ENCODE results near the gene BMP8B.

DNA sequence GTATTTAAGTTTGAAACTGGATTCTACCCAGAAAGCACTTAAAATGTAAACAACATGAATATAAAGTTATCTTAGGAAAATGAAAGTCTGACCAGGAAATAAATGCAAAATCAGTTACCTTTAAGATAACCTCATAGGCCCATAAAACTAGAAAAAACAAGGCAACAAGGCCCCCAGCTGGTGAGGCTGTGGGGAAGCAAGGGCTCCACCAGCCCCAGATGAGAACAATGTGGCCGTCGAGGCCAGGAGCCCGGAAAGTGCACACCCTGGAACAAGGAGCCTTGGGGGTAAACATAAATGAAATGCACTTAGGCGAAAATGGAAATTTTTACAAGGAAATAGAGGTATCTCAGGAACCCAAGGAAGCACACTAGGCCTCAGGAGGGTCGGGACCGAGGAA lies 37.9 kb upstream of the BMP8B start:
- TF ChIP-seq EP300 (IDR thresholded peaks at IDR 0.05; ENCODE audit: borderline replicate concordance in 1 of 2, low read depth in 2 of 2, low read length in 2 of 2) (no peak), TAF1 (IDR thresholded peaks at IDR 0.05; ENCODE audit: low read depth, low read length) (no peak), NRF1 (IDR thresholded peaks at IDR 0.05; ENCODE audit: low read depth, low read length) (no peak), POLR2A (IDR thresholded peaks at IDR 0.05; ENCODE audit: control extremely low read depth in 1 of 2, low read depth in 2 of 2, low read length in 2 of 2) (no peak), RAD21 (IDR thresholded peaks at IDR 0.05 in 1 of 2, conservative IDR thresholded peaks at IDR 0.05 in 1 of 2; ENCODE audit: low read depth in 2 of 2, low read length in 2 of 2) (no peak; a peak in 1 of 4 replicates), POLR2AphosphoS5 (IDR thresholded peaks at IDR 0.05; ENCODE audit: low read depth, low read length) (no peak), CREB1 (IDR thresholded peaks at IDR 0.05) (no peak)
- TF ChIP-seq, protein P1, sequence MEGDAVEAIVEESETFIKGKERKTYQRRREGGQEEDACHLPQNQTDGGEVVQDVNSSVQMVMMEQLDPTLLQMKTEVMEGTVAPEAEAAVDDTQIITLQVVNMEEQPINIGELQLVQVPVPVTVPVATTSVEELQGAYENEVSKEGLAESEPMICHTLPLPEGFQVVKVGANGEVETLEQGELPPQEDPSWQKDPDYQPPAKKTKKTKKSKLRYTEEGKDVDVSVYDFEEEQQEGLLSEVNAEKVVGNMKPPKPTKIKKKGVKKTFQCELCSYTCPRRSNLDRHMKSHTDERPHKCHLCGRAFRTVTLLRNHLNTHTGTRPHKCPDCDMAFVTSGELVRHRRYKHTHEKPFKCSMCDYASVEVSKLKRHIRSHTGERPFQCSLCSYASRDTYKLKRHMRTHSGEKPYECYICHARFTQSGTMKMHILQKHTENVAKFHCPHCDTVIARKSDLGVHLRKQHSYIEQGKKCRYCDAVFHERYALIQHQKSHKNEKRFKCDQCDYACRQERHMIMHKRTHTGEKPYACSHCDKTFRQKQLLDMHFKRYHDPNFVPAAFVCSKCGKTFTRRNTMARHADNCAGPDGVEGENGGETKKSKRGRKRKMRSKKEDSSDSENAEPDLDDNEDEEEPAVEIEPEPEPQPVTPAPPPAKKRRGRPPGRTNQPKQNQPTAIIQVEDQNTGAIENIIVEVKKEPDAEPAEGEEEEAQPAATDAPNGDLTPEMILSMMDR (IDR thresholded peaks at IDR 0.05; ENCODE audit: control extremely low read depth in 1 of 3, insufficient read depth in 1 of 3, low read depth in 1 of 3, low read length in 3 of 3), result peak in 1 of 3 experiments; percentile 8; a peak in 1 of 4 replicates
